RWPE1 (cell line): Measurements from ENCODE around the gene TALDO1.
A peak's percentile ranks its signal among the peaks of the same experiment; 100 is the strongest.

Experiments used
- CTCF ChIA-PET: fragments of 350-600 bp; sonication (Branson Sonifier 250); formaldehyde crosslinking; extraction: SDS; loops from one replicate; lab custom pipeline; 2021; lab: Yijun Ruan, JAX
- POLR2A ChIA-PET: fragments of 400-600 bp; formaldehyde crosslinking; extraction: SDS; loops from one replicate; lab custom pipeline; 2020; ENCODE audit warnings: antibody characterized with exemption; ENCODE audit not compliant: low non-redundant PET; lab: Yijun Ruan, JAX
- DNase-seq: peaks from one replicate; pipeline ENCODE4 v3.0.0; 2012; ENCODE audit warnings: low spot score
- H3K27ac ChIP-seq: fragments of 450-650 bp; 2 replicates; pipeline ENCODE4 v1.5.1; 2017
- TF ChIP-seq, protein P1 (sequence below): fragments of 450-650 bp; conservative IDR thresholded peaks from 2 replicates; pipeline ENCODE4 v1.5.1; 2017; ENCODE audit warnings: low read depth, mild to moderate bottlenecking

TALDO1 gene

DNA sequence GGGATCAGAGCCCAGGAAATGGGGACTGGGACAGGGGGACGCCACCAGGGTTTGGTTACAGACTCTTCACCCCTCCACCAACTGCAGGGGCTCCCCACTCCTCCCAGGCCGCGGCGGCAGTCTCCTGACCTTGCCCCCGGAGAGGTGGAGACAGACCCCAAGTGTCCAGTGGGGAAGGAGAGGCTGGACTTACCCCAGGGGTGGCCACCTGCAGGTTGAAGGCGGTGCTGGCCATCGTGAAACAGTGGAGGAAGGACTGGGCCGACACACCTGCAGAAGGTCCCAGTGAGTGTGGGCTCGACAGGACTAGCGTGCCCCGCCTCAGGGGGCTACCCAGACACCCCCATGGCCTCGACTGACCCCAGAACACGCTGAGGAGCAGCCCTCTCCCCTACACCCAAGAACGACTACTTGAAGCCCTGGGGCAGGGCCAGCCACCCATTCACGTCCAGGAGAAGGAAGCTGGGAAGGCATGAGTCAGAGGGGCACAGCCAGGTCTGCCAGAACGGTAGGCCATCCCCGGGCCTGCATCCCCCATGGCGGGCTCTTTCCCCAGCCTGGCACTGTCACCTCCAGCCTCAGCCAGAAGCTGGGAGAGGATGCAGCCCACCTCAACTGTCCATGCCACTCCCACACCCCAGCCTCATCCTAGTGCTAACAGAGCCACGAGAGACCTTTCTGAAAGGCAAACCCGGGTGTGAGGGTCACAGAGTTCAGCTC lies 27.8 kb downstream of the TALDO1 start:
- ChIA-PET POLR2A (interaction anchor here (0.6 to 1.0 kb wide), 2 partner anchors 9 to 14 kb away, joined by 3 read pairs; no protein-coding TSS in a partner anchor), CTCF (interaction anchor here (0.6 kb wide), 2 partner anchors 73 to 104 kb away, joined by 3 read pairs; no protein-coding TSS in a partner anchor)
- DNase-seq = peak; percentile 72
- peak overlapping the region; percentile 81 for H3K27ac ChIP-seq
- TF ChIP-seq, protein P1, sequence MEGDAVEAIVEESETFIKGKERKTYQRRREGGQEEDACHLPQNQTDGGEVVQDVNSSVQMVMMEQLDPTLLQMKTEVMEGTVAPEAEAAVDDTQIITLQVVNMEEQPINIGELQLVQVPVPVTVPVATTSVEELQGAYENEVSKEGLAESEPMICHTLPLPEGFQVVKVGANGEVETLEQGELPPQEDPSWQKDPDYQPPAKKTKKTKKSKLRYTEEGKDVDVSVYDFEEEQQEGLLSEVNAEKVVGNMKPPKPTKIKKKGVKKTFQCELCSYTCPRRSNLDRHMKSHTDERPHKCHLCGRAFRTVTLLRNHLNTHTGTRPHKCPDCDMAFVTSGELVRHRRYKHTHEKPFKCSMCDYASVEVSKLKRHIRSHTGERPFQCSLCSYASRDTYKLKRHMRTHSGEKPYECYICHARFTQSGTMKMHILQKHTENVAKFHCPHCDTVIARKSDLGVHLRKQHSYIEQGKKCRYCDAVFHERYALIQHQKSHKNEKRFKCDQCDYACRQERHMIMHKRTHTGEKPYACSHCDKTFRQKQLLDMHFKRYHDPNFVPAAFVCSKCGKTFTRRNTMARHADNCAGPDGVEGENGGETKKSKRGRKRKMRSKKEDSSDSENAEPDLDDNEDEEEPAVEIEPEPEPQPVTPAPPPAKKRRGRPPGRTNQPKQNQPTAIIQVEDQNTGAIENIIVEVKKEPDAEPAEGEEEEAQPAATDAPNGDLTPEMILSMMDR = no peak

GRCh38 chr11:776263-776560 lies 28.9 kb downstream of the TALDO1 start:
- DNase-seq = no peak
- H3K27ac ChIP-seq = peak overlapping the region; percentile 81
- POLR2A ChIA-PET = no interaction called here
- TF ChIP-seq, protein P1 = no peak
- CTCF ChIA-PET = no interaction called here

DNA sequence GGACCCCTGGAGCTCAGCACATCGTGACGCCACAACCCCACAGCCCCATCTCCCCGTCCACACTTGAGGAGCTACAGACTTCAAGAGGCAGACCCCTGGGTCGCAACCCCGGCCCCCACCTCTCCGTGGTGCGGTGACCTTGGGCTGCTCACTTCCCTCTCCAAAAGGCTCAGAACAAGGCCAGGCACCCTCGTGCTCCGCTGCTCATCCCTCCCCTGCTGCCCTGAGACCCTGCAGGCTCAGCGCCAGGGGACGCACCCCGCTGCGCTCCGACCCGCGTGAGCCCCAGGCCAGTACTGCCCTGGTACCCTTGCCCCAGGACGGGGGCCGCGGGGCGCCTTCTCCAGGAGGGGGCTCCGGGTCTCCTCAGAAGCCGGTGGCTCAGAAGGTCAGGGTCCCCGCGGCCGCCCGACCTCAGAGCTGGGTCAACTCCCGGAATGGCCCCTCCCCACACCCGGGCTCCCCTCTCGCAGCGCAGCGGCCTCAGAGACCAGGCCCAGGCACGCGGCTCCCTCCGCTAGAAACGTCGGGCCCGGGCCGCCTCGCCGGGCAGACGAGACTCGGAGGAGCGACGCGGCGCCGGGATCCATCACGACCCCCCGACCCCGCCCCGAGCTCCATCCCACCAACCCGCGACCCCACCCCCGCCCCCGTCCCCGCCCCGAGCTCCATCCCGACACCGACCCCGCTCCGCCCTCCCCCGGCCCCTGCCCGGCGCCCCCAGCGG lies 29.5 kb downstream of the TALDO1 start:
- peak overlapping the region; percentile 81 for H3K27ac ChIP-seq
- TF ChIP-seq, protein P1 = no peak
- no peak for DNase-seq
- POLR2A ChIA-PET = no interaction called here
- CTCF ChIA-PET = no interaction called here

- peak within 1 kb of the TSS; percentile 81 for H3K27ac ChIP-seq
- peak; percentile 98 for DNase-seq
- TF ChIP-seq, protein P1 = no peak
- ChIA-PET POLR2A (no interaction called here), CTCF (no interaction called here)
Measured at GRCh38 chr11:777288-778255, 30.3 kb downstream of the TALDO1 start, which contains the start of gene GATD1. GATD1 (minus strand) TSS chr11:777487; CDS start chr11:777462, 25 bp downstream.

DNA sequence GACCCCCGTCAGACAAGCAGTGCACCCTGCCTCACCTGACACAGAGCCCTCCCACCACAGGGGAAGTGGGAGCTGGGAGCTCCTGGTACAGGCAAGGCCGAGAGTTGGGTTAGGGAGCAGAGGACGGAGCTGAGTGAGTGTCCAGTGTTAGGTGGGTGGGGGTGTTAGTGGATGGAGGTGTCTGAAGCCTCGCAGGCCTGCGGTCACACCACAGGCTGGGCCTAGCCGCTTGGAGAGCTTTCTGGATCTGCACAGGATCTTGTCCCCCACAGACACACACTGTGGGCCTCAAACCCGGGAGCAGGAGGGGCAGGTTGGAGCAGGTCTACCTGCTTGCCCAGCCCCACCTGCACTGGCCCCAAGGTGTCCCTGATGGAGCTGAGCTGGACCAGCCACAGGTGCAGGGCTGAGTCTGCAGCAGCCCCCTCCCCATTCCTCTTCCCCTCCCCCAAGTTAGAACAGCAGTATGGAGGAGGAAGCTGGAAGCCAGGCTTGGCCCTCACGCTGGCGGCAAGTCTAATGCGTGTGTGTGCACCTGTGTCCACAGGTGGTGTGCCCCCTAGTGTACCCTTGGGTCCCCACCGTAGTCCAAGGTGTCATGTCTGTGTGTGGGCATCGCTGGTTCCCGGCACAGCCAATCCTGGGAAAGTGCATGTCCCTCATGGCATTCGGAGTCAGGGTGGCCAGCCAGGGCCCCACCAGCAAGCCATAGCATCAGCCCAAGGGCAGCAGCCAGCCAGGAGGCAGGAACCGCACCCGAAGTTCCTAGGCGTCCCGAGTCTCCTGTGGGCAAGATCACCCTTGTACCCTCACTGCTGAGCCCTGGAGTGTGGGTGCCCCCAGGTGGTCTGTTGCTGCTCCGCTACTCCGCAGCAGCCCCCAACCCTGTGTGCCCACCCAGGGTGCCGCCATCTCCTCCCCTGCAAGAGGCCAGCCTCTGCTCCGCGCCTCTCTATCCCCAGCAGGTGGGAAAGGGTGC lies 32.0 kb downstream of the TALDO1 start:
- ChIA-PET POLR2A (interaction anchor here (0.7 kb wide), 1 partner anchor 27 kb away, joined by 4 read pairs; no protein-coding TSS in a partner anchor), CTCF (interaction anchor here (0.7 kb wide), 1 partner anchor 11 kb away, joined by 3 read pairs; no protein-coding TSS in a partner anchor)
- peak overlapping the region; percentile 81 for H3K27ac ChIP-seq

More for the DNA sequence above, 32.0 kb downstream of the TALDO1 start:
- no peak for DNase-seq
- TF ChIP-seq, protein P1 = no peak
